Stimulated activated CD4-positive, alpha-beta T cell treated with anti-CD3 and anti-CD28 coated beads, Interleukin-1b, Interleukin-23, amount 100 ng/mL, for 48 hours (primary cell): ENCODE results near the gene PCP2.

Experiments
- DNase-seq: peaks from one replicate; pipeline ENCODE4 v3.0.0-alpha.2; 2020

Gene PCP2

DNA sequence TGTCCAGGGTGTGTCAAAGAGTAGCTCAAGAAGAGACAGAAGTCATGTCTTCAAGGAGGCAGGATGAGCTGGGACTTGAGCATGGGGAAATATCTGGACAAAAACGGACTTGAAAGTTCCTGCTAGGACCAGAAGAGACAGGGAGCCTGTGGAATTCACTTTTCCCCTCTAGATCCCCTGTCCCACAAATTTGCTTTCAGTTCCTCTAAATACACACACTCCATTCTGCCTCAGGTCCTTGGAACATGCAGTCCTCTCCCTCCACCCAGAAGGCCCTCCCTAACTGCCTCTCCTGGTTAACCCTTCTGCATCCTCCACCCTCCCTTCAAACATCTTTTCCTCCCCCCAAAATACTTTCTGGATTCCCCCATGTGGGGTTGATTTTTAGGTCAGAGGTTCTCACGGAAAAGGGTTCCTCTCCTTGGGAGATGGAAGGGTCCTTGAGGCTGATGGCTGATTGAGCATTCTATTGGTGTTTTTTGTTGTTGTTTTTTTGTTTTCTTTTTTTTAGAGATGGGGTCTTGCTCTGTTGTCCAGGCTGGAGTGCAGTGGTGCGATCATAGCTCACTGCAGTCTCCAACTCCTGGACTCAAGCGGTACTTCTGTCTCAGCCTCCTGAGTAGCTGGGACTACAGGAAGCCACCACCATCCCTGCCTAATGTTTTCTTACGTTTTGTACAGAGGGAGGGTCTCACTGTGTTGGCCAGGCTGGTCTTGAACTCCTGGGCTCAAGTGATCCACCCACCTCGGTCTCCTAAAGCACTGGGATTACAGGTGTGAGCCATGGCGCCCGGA, 28.4 kb upstream of the PCP2 start:
- no peak for DNase-seq

DNA sequence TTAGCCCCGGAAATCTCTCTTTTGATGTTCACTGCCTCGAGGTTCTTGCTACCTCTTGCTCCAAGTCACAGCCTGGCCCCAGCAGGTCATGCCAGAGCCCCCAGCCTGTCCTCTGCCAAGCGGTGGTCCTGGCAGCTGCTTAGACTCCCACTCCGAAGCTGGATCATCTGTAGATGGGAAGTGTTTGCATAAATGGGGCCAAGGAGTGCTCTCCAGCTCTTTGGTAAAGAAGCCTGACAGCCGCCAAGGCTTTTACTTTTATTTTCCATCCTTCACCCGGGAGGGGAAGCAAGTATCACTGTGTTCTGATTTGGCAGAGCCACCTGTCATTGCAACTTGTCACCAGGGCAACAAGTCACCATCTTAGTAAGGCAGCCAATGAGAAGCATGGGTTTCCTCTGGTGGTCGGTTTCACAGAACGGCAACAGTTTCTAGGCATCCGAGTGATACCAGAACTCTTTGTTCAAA, 24.7 kb upstream of the PCP2 start:
- peak; percentile 58 for DNase-seq

DNA sequence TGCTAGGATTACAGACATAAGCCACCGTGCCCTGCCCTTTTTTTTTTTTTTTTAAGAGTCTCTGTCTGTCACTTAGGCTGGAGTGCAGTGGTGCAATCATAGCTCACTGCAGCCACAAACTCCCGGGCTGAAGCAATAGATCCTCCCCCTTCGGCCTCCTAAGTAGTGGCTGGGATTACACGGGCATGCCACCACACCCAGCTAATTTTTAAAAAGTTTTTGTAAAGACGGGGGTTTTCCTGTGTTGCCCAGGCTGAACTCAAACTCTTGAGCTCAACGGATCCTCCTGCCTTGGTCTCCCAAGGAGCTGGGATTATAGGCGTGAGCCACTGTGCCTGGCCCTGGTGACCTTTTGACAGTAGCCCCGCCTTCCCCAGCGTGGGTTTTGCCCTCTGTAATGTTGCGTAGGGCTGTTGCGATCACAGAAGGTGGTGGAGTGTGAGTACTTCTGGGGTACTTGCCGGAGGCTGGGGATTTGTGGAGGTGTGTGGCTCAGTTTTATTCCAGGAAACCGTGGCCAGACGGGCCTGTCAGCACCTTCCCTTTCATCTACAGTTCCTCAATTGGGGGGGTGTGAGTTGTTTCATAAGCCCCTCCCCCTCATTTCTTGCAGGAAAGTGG, 23.7 kb upstream of the PCP2 start:
- peak; percentile 45 for DNase-seq

DNA sequence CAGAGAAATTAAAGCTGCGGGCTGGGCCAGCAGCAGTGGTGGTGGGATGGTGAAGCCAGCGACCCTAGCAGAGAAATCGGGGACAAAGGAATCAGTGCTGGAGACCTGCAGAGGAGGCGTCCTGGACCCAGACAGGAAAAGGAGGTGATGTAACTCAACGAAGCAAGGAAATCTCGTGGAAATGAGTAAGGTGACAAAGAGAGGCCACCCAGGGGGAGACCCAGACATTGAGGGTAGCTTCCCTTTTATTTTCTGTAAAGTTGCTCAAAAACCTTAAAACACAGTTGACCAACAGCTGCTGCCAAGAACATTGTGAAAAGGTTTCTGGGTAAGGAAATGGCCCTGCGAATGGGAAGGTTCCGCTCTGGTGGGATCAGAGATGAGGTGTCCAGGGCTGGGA, 22.1 kb upstream of the PCP2 start:
- DNase-seq: no peak

DNA sequence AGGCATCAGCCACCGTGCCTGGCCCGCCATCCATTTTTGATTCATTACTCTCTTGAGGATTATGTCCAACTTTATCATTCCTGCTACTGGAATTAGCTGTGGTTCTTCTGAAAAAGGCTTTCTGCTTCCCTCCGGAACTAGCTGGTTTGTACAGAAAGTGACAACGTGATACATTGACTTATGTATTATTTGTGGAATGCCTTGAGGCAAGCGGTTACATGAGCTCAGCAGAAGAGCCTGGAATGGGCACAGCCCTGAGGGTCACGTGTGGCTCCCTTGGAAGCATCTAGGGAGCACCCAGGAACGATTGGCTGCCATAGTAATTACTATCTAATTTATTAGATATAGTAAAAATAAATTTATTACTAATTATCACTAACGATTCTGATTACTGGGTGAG, 20.9 kb upstream of the PCP2 start:
- DNase-seq: no peak

DNA sequence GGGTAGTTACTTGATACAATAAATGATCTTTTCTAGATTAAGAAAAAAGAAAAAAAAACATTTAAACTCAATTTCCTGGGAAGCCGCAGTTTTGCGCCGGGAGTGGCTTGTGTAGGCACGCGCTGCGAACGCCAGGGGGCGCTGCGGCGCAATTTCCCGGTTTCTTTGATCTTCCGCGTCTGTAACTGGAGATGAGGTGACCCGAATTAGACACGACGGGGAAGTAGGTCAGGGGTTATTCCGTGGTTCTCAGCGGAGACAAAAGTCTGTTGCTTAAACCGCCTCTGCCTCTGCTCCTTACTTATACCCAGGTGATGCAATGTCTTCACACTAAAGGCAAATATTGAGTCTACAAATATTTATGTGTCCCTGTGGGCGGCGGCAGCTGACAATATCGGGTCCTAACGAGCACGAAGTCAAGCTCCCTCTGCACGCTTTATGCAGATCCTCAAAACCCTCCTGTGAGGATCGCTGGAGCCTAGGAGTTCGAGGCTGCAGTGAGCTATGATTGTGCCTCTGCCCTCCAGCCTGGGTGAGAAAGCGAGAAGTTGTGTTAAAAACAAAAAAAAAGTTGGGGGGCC, 18.6 kb upstream of the PCP2 start:
- DNase-seq: peak; percentile 84

DNA sequence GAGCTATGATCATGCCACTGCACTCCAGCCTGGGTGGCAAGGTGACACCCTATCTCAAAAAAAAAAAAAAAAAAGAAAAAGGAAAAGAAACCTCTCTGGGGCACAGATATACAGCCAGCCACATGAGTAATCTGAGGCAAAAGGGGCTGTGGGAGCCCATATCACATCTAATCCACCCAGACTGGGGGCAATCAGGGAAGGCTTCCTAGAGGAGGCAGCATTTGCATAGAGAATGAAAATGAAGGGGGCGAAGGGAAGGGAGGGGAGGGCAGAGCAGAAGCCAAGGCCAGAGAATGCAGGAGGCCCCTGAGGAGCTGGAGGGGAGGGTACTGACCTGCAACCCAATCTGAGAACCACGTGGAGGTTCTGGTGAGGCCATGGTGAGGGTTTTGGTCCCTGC, 16.6 kb upstream of the PCP2 start:
- no peak for DNase-seq

DNA sequence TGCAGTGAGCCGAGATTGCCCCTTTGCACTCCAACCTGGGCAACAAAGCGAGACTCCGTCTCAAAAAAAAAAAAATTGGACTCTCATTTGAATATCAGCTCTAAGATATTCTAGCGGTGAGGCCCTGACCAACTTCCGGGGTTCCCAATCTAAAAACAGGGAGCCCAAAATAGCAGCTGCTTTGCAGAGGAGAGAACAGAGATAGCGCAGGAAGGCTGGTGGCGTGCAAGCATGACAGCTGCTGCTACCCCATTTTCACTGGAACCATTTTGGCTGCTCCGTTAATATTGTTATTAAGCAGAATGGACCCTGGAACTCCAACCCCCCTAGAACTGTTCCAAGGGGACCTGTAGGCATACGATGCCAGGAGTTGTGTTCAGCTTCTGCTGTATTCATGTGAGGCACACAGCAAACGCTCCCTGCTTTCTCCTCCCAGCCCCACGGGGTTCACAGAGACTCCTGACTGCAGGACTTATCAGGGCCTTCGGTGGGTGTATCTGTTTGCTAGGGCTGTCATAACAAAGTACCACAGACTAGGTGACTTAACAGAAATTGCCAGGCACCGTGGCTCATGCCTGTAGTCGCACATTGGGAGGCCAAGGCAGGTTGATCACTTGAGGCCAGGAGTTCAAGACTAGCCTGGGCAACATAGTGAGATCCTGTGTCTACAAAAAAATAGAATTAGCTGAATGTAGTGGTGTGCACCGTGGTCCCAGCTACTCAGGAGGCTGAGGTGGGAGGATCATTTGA, 14.9 kb upstream of the PCP2 start:
- DNase-seq: no peak

DNA sequence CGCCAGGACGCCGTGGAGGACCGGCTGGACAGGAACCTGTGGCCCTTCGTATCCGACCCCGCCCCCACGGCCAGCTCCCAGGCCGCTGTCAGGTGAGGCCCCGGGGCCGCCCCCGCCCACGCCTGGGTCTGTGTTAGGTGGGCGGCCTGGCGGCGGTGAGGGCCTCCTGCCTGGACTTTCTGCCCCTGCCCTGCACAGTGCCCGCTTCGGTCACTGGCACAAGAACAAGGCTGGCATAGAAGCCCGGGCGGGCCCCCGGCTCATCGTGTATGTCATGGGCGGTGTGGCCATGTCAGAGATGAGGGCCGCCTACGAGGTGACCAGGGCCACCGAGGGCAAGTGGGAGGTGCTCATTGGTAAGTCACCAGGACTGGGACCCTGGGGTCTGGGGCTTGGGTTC, 13.6 kb upstream of the PCP2 start:
- no peak for DNase-seq

DNA sequence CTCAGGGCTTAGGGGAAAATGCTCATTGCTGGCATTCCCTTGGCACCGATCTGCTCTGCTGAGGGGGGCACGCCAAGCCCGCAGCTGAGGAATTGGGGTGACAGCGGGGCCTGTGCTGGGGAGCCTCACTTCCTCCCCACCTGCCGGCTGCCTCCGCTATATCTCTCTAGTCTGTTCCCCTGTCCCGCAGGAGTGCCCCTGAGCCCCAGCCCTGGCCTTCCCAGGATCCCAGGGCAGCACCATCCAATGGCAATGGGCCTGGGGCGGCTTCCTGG, 12.8 kb upstream of the PCP2 start:
- no peak for DNase-seq

DNA sequence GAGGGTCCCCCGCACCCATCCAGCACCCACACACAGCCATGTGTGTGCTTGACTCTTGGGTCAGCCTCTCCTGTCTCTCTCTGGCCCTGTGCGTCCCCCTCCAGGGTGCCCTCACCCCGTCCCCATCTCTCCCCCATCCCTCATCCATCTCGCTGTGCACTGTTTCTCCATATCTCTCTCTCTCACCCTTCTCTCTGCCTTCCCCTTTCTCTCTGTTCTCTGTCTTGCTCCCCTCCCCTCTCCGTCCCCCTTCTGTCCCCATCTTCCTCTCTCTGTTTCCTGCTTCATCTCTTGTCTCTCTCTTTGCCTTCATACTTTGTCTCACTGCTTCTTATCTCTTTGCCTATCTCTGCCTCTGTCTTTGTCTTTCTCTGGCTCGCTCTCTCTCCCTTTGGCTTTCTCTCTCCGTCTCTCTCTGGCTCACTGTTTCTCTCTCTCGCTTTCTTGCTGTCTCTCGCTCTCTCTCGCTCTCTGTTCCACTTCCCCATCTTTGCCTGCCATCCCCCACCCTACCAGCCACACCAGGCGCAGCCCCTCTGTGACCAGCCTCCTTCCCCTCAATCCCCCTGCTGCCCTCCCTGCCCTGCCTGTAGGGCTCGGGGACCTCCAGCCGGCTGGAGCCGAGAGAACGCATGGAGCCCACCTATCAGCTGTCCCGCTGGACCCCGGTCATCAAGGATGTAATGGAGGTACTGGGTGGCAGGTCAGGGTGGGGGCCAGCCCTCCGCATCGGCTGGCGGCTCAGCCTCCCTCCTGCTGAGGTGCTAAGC, 12.3 kb upstream of the PCP2 start:
- no peak for DNase-seq

DNA sequence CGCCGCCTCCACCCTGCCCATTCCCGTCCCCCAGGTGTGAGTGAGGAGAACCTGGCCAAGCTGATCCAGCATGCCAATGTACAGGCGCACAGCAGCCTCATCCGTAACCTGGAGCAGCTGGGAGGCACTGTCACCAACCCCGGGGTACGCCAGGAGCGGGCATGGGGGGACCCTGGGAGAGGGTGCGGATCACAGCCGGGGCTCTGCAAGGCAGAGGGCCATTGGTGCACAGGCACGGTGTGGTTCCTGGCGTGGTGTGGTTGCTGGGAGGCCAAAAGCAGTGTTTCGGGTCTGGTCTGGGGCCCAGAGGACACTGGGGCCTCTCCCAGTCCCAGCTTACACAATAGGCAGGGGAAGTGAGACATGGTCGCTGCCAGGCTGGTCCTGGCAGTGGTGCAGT, 11.6 kb upstream of the PCP2 start:
- no peak for DNase-seq

DNA sequence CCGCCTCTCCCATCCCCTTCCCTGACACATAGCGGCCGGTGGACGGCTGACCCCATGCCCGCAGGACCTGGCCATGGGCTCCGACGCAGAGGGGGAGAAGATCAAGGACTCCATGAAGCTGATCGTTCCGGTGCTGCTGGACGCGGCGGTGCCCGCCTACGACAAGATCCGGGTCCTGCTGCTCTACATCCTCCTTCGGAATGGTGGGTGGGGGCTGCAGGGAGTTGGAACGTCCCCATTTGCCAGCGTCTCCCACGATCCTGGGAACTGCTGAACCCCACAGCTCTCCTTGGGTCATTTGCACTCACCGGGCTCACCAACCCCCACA, 11.0 kb upstream of the PCP2 start:
- DNase-seq: no peak

DNA sequence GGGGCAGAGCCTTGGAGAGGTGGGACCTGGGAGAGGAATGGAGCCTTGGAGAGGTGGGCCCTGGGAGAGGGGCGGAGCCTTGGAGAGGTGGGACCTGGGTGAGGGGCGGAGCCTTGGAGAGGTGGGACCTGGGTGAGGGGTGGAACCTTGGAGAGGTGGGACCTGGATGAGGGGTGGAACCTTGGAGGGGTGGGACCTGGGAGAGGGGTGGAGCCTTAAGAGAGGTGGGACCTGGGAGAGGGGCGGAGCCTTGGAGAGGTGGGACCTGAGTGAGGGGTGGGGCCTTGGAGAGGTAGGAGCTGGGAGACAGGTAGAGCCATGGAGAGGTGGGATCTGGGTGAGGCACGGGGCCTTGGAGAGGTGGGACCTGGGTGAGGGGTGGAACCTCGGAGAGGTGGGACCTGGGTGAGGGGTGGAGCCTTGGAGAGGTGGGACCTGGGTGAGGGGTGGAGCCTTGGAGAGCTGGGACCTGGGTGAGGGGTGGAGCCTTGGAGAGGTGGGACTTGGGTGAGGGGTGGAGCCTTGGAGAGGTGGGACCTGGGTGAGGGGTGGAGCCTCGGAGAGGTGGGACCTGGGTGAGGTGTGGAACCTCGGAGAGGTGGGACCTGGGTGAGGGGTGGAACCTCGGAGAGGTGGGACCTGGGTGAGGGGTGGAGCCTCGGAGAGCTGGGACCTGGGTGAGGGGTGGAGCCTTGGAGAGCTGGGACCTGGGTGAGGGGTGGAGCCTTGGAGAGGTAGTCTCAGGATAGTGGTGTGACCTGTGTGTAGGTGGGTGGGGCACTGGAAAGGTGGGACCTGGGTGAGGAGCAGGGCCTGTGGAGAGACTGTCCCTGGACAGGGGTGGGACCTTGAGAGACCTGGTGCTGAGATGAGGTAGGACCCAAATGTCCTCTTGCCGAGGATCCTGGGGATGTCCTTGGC, 10.4 kb upstream of the PCP2 start:
- peak; percentile 52 for DNase-seq

DNA sequence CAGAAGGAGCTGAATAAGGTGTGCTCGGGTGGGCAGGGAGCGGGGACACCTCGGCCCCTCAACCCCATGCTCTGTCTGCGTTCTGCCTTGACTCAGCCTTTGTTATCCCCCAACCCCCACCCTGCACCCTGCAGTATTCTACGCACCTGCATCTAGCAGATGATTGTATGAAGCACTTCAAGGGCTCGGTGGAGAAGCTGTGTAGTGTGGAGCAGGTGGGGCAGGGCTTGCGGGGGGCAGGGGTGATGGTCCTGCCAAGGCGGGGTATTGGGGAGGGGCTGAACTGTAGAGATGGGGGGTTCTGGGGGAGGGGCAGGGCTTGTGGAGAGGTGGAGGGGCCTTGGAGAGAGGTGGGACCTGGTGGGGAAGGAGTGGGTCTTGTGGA, 9.5 kb upstream of the PCP2 start:
- DNase-seq: no peak

DNA sequence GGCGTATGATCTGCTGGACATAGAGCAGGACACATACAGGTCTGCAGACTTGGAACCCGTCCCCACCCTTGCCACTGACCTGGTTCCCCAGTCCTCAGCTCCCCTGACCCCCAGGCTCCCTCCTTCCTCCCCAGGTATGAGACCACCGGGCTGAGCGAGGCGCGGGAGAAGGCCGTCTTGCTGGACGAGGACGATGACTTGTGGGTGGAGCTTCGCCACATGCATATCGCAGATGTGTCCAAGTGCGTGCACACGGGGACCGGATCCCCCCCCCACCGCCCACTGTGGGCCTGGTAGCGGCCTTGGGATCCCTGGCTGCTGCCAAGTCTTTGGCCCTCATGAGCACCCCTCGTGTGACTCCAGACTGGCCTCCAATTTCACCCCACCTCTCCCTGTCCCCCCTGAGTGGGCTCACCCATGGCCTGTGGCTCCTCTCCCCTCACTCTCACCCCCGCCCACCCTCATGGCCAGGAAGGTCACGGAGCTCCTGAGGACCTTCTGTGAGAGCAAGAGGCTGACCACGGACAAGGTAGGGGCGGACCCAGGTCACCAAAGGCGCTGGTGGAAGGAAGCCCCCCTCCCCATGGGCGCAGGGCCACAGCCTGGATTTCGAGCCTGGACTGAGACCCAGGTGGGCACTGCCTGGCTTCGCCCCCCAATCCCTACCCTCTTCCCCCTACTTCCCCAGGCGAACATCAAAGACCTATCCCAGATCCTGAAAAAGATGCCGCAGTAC, 8.9 kb upstream of the PCP2 start:
- DNase-seq: no peak

DNA sequence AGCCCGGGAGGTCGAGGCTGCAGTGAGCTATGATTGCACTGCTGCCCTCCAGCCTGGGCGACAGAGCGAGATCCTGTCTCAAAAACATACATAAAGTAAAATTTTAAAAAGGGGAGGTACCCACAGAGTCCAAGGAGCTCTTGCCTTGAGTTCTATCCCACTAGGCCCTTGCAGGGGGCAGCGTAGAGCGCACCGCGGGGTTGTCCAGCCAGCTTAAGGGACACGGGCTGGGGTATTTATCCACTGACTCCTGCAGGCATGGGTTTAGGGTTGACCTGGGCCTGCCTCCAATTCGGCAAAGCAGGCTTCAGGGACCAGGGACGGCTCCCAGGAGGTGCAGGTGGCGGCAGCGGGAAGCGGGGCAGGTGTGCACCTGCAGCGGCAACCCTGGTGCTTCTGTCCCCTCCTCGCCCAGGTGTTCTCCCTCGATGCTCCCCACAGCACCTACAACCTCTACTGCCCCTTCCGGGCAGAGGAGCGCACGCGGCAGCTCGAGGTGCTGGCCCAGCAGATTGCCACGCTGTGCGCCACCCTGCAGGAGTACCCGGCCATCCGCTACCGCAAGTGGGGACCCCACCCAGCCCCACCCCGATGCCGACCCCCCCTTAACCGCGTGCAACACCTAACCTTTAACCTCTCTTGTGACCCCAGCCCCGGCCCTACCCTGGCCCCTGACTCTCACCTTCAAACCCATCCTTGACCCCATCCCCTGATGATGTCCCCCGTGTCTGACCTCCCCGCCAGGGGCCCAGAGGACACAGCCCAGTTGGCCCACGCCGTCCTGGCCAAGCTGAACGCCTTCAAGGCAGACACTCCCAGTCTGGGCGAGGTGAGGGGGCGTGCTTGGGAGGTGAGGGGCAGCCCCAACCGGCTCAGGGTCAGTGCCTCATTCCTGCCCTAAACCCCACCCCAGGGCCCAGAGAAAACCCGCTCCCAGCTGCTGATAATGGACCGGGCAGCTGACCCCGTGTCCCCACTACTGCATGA, 8.1 kb upstream of the PCP2 start:
- no peak for DNase-seq

DNA sequence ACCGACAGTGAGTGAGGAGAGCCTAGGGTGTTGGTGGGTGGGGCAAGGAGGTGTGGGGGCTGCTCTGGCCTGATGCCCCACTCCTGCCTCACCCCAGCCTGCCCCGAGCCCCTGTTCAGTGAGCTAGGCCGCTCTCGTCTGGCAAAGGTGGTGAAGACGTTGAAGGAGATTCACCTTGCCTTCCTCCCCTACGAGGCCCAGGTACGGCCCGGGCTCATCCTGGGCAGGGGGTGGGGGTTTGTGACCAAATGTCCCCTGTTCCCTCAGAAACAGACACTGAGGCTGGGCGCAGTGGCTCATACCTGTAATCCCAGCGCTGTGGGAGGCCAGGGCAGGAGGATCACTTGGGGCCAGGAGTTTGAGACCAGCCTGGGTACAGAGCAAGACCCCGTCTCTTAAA, 7.3 kb upstream of the PCP2 start:
- DNase-seq: no peak

DNA sequence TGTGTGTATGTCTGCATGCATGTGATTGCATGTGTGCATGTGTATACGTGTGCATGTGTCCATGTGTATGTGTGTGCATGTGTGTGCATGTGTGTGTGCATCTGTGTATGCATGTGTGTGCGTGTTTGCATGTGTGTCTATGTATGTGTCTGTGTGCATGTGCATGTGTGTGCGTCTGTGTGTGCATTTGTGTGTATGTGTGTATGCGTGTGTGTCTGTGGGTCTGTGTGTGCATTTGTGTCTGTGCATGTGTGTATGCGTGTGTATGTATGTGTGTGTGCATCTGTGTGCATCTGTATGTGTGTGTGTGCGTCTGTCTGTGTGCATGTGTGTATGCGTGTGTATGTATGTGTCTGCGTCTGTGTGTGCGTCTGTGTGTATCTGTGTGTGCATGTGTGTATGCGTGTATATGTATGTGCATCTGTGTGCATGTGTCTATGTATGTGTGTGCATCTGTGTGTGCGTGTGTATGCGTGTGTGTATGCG, 6.4 kb upstream of the PCP2 start:
- DNase-seq: no peak
